IMR-90 (cell line): Measurements from ENCODE around the gene SESN2. TPM values are rescaled to one million over a fixed set of nuclear protein-coding genes. Genes with fewer than 3 reads are reported as not detected.
A peak's percentile ranks its signal among the peaks of the same experiment; 100 is the strongest.

Experiments used
- CEBPB ChIP-seq: IDR thresholded peaks from 2 replicates; pipeline ENCODE4 v1.6.1; 2012; ENCODE audit warnings: low read depth, low read length, improper control_type of control experiment
- CHD1 ChIP-seq: IDR thresholded peaks from 2 replicates; pipeline ENCODE4 v1.6.1; 2012; ENCODE audit warnings: low read depth, low read length, improper control_type of control experiment
- CTCF ChIP-seq: conservative IDR thresholded peaks from 2 replicates; pipeline ENCODE4 v1.5.1; 2012; ENCODE audit warnings: mild to moderate bottlenecking, low read depth, low read length, improper control_type of control experiment
- FOS ChIP-seq: fragments of 150-350 bp; IDR thresholded peaks from 2 replicates; pipeline ENCODE4 v1.6.1; 2016; ENCODE audit warnings: low read depth, low read length
- MXI1 ChIP-seq: IDR thresholded peaks from 2 replicates; pipeline ENCODE4 v1.6.1; 2012; ENCODE audit warnings: low read depth, mild to moderate bottlenecking, low read length, moderate library complexity, borderline replicate concordance
- polyA plus RNA-seq, 3 experiments: library from polyadenylated mRNA; depleted of rRNA; stranded (reverse); fragments of >200 nt; gene quantifications; 2 replicates each; pipeline ENCODE4 v1.2.3, GENCODE V29; 2012; ENCODE audit warnings: low replicate concordance in 1 of 3
- total RNA-seq: library from RNA; depleted of rRNA; stranded (reverse); fragments of >200 nt; gene quantifications from 2 replicates; pipeline ENCODE4 v1.2.3, GENCODE V29; 2012

SESN2 gene
- total and polyA plus RNA-seq, 2 of the 4 experiments (the other 2 are of a cell fraction): 10.2 to 20.9 TPM

GRCh38 chr1:28259252-28259933 is at the start of gene SESN2 (continued):
- TF ChIP-seq CTCF: 0 out of 2 replicates have a peak, but pooled peaks have one; percentile 0
- TF ChIP-seq CEBPB: peak; percentile 99
- peak; percentile 67; the same call in 1 of the 2 replicates for TF ChIP-seq MXI1
- peak; percentile 67; the same call in 1 of the 2 replicates for TF ChIP-seq FOS
- TF ChIP-seq CHD1: no peak
